ENCODE results near the gene TECTA.

GRCh38 chr11:121140369-121140768 lies 39.3 kb downstream of the TECTA start:
- TF ChIP-seq, protein P1, sequence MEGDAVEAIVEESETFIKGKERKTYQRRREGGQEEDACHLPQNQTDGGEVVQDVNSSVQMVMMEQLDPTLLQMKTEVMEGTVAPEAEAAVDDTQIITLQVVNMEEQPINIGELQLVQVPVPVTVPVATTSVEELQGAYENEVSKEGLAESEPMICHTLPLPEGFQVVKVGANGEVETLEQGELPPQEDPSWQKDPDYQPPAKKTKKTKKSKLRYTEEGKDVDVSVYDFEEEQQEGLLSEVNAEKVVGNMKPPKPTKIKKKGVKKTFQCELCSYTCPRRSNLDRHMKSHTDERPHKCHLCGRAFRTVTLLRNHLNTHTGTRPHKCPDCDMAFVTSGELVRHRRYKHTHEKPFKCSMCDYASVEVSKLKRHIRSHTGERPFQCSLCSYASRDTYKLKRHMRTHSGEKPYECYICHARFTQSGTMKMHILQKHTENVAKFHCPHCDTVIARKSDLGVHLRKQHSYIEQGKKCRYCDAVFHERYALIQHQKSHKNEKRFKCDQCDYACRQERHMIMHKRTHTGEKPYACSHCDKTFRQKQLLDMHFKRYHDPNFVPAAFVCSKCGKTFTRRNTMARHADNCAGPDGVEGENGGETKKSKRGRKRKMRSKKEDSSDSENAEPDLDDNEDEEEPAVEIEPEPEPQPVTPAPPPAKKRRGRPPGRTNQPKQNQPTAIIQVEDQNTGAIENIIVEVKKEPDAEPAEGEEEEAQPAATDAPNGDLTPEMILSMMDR (IDR thresholded peaks at IDR 0.05; ENCODE audit: insufficient read depth, low read length): no peak
- TF ChIP-seq POLR2AphosphoS5 (IDR thresholded peaks at IDR 0.05; ENCODE audit: low read depth) (no peak), GABPA (IDR thresholded peaks at IDR 0.05; ENCODE audit: low read depth) (no peak)
- TF ChIP-seq, protein P2, sequence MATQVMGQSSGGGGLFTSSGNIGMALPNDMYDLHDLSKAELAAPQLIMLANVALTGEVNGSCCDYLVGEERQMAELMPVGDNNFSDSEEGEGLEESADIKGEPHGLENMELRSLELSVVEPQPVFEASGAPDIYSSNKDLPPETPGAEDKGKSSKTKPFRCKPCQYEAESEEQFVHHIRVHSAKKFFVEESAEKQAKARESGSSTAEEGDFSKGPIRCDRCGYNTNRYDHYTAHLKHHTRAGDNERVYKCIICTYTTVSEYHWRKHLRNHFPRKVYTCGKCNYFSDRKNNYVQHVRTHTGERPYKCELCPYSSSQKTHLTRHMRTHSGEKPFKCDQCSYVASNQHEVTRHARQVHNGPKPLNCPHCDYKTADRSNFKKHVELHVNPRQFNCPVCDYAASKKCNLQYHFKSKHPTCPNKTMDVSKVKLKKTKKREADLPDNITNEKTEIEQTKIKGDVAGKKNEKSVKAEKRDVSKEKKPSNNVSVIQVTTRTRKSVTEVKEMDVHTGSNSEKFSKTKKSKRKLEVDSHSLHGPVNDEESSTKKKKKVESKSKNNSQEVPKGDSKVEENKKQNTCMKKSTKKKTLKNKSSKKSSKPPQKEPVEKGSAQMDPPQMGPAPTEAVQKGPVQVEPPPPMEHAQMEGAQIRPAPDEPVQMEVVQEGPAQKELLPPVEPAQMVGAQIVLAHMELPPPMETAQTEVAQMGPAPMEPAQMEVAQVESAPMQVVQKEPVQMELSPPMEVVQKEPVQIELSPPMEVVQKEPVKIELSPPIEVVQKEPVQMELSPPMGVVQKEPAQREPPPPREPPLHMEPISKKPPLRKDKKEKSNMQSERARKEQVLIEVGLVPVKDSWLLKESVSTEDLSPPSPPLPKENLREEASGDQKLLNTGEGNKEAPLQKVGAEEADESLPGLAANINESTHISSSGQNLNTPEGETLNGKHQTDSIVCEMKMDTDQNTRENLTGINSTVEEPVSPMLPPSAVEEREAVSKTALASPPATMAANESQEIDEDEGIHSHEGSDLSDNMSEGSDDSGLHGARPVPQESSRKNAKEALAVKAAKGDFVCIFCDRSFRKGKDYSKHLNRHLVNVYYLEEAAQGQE (IDR thresholded peaks at IDR 0.05; ENCODE audit: insufficient replicate concordance, low read depth): no peak

Data from HL-60 (cell line).